HTERT RPE-1 (cell line): ENCODE data around the gene ITPRIPL2.

Experiments used
- in situ Hi-C: fragments of 300-500 bp; cut with MboI; formaldehyde crosslinking; loops from 4 replicates; pipeline ENCODE4 v1.14.3; 2020; ENCODE audit warnings: low sequenced_read_pairs

Gene ITPRIPL2

GRCh38 chr16:19118938-19119431, 5.2 kb downstream of the ITPRIPL2 start:
- in situ Hi-C loops: no loop called here

DNA sequence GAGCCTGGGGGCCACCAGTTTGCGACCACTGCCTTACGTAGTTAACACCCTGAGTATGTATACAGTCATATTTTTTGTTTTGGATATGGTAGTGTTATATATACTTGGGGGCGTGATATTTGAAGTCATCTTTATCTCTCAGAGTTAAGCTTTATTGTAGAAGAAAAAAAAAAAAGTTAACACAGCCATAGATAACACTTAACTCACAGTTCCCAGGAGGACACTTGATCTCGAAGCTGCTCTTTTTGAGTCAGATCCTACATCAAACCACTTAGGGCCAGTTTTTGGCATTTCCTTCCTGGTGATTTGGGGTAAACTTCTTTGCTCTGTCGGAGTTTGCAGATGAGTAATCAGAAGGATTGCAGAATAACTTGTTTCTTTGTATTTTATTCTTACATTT, 5.8 kb downstream of the ITPRIPL2 start:
- in situ Hi-C loops: no loop called here

DNA sequence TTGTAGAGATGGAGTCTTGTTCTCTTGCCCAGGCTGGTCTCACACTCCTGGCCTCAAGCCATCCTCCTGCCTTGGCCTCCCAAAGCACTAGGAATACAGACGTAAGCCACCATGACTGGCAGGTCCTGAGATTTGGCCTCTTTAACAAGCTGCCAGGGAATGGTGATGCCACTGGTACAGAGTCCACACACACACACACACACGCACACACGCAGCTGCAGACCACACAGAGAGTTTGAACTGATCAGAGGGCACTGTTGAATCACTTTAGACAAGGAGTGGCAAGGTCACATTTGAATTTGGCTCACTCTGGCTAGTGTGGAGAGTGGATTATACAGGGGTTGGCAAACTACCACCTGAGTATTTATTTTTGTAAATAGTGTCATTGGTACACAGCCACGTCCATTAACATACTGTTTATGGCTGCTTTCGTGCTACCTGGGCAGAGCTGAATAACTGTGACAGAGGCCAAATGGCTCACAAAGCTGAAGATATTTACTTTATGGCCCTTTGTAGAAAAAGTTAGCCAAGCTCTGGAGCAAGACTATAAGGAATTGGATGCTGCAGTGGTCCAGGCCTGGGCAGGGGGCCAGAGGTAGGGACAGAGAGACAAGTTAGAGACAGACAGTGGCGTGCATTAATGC, 9.9 kb downstream of the ITPRIPL2 start:
- in situ Hi-C loops: no loop called here

GRCh38 chr16:19126300-19126699, 12.5 kb downstream of the ITPRIPL2 start:
- in situ Hi-C loops: no loop called here

GRCh38 chr16:19127205-19127604, 13.4 kb downstream of the ITPRIPL2 start:
- in situ Hi-C loops: no loop called here

DNA sequence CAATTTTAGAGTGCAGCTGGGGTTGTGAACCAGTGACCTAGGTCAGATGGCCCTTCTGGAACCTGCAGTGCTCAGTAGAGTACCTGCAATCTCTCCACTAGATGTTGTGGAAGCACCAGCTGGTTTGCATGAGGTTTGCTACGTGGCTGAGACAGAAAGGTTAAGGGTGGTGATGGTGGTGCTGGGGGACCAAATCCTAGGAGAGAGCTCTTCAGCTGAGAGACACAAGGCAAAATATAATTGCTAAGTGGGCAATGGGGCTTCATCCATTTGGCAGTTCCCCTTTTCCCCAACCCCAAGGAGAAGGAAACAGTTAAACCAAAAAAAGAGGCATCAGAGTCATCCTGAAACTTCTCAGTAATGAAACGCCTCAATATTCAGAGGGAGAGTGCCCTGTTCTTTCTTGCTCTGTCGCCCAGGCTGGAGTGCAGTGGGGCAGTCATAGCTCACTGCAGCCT, 13.9 kb downstream of the ITPRIPL2 start:
- in situ Hi-C loops: no loop called here

GRCh38 chr16:19128454-19129200, 14.9 kb downstream of the ITPRIPL2 start:
- in situ Hi-C loops: no loop called here

DNA sequence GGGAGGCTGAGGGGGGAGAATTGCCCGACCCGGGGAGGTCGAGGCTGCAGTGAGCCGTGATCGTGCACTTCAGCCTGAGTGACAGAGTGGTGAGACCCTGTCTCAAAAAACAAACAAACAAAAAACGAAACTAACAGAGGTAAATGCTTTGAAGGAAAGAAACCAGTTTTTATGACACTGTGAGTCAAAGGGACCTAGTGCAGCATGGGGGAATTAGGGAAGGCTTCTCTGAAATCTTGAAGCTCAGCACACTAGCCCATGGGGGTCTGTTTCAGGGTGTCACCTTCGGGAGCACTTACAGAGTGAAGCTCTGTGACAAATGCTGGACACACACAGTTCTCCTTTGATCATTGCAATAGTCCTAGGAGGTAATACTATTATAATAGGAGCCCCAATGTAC, 16.6 kb downstream of the ITPRIPL2 start:
- in situ Hi-C loops: no loop called here

DNA sequence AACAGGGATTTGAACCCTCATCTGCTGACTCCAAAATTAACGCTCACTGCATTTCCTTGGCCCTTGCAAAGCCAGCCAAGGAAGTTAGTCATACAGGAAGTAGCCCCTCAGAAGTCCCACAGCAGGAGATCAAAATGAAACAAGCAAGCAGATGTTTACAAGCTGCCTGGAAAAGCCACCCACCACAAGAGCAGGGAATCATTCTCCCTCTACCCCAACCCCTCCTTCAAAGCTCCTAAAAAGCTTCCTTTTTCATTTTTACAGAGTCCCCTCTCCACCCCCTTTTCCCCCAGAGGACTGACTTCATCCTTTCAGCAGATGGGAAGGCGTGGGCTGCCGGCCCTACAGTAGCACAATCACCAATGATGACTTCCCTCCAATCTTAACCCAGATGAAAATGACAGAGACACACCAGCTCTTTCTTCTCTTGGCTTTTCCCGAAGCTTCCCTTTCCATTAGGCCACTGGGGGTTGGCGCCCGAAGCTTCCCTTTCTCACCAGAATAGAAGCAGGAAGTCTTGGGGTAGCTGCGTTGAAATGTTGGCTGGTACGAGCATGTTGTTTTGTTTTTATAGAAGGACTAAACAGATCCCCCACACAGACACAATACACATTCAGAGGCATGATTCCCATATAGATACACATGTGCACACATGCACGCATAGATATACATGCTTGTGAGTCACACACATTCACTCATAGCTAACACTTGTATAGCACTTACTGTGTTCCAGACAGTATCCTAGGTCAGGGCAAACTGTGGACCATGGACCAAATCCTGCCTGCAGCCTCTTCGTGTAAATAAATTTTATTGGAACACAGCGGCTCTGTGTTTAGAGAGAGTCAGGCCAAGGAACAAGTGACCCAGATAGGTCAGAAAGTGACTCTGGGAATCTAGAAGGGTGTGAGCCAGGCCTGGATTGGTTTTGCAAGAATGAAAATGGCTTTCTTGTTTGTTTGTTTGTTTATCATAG, 17.4 kb downstream of the ITPRIPL2 start:
- in situ Hi-C loops: no loop called here

DNA sequence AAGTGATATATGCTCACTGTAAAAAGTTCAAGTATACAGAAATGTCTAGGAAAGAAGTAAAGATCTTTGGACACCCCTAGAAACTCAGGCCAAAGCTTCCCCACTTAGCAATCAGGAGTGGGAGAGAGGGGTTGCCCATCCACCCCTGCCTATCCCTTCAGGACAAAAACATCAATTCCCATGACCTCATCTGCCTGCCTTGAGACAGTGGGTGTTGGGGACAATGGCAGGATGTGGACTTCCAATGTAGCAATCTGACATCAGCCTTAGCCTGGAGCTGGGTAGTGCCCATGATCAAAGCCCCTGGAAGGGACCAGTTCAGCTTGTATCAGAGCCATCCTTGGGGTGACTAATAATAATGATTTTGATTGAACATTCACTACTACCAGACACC, 18.1 kb downstream of the ITPRIPL2 start:
- in situ Hi-C loops: no loop called here

- in situ Hi-C loops: no loop called here
Measured at GRCh38 chr16:19132255-19132654, 18.5 kb downstream of the ITPRIPL2 start.

DNA sequence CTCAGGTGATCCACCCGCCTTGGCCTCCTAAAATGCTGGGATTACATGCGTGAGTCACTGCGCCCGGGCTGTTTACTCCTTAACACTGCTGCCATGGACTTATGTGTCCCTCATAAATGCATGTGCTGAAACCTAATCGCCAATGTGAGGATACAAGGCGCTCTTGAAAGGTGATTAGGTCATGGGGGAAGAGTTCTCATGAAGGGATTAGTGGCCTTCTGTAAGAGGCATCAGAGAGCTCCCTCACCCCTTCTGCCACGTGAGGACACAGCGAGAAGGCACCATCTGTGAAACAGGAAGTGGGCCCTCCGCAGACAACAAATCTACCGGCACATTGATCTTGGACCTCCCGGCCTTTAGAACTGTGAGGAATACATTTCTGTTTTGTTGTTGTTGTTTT, 19.1 kb downstream of the ITPRIPL2 start:
- in situ Hi-C loops: no loop called here

DNA sequence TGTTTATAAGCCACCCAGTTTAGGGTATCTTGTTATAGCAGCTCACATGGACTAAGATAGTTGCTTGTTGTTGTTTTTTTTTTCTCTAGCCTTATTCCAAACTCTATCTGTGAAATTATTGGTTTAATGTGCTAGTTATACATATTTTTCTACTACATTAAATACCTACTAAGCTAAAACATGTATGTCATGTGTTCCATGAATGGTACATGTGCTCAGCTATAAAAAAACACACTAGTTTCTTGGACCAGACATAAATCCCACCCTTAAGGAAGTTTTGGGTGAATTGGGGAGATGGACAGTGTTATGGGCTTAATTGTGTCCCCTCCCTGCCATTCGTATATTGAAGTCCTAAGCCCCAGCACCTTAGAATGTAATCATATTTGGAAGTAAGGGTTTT, 19.8 kb downstream of the ITPRIPL2 start:
- in situ Hi-C loops: no loop called here

- in situ Hi-C loops: no loop called here
Measured at GRCh38 chr16:19135201-19135842, 21.6 kb downstream of the ITPRIPL2 start.

- in situ Hi-C loops: no loop called here
Measured at GRCh38 chr16:19135896-19136438, 22.2 kb downstream of the ITPRIPL2 start.

- in situ Hi-C loops: no loop called here
Measured at GRCh38 chr16:19136549-19137196, 22.9 kb downstream of the ITPRIPL2 start.

- in situ Hi-C loops: no loop called here
Measured at GRCh38 chr16:19137201-19138128, 23.7 kb downstream of the ITPRIPL2 start.

DNA sequence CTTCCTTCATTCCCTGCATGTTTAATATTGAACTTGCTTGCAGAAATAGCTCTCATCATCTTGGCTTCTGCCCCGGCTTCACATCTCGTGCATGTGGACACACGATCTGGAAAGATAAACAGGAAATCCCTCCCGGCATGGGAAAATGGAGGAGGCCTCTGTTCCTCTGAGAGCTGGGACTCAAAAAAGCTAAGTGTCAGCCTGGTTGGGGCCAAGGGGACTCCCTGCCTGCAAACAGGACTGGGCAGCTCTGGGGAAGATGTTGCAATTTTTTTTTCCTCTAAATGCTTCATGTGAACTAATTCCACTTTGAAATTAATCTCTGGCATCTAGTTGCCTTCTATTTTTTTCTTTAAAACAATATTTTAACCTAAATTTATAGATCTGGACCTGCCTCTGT, 24.8 kb downstream of the ITPRIPL2 start:
- in situ Hi-C loops: no loop called here
